NT2/D1 (cell line): ENCODE measurements around the gene LANCL2.

Source experiments
- SUZ12 ChIP-seq: IDR thresholded peaks from 2 replicates; pipeline ENCODE4 v1.6.1; 2011; ENCODE audit not compliant: insufficient read length, insufficient read depth; ENCODE audit errors: extremely low read depth
- YY1 ChIP-seq: IDR thresholded peaks from 2 replicates; pipeline ENCODE4 v1.6.1; 2011; ENCODE audit not compliant: insufficient read length, insufficient read depth
- ZNF274 ChIP-seq: IDR thresholded peaks from 2 replicates; pipeline ENCODE4 v1.6.1; 2011; ENCODE audit warnings: mild to moderate bottlenecking, low read depth, low read length

DNA sequence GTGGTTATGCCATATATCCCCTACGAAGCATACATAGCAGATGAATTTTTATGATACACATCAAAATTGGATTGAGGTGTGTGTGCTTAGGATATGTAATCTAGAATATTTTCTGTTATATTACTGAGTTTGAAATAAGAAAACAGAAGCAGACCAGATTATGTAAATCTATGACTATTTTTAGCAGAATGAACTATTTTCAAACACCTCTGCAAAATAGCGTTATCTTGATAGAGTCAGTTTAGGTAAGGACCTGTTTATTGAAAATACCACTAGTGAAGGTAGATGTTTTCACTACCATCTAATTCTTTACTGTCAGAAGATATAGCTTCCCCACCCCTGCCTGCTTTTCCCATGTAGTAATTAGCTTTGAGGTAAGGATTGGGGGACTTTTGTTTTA lies 9.1 kb downstream of the LANCL2 start:
- no peak for TF ChIP-seq SUZ12
- TF ChIP-seq ZNF274, result no peak
- no peak for TF ChIP-seq YY1
